ENCODE data around the gene FBXO9.

FBXO9 gene

DNA sequence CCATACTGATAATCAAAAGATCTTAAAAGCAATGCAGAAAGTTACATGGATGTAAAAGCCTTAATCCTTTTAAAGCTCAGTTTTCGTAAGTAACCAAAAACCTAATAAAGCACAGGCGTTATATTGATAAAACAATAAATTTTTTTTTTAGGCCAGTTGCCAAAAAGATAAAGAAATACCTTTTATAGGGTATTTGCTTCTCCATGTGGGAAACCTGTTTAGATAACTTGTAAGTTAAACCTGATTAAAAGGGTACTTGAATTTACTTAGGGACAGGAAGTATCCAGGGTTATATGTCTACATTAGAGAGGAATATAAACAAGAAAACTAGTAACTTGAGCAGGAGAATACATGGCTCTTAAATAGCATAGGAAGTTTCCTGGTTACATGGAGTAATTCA lies 21.1 kb downstream of the FBXO9 start:
- no peak for DNase-seq (ENCODE audit: low read depth in 2 of 2, low spot score in 1 of 2)

GRCh38 chr6:53089948-53090347 lies 24.7 kb downstream of the FBXO9 start:
- no peak for DNase-seq (ENCODE audit: low read depth in 2 of 2, low spot score in 1 of 2)

GRCh38 chr6:53090576-53090975 lies 25.4 kb downstream of the FBXO9 start:
- no peak for DNase-seq (ENCODE audit: low read depth in 2 of 2, low spot score in 1 of 2)

GRCh38 chr6:53095270-53095669 lies 30.1 kb downstream of the FBXO9 start:
- no peak for DNase-seq (ENCODE audit: low read depth in 2 of 2, low spot score in 1 of 2)

- DNase-seq (ENCODE audit: low read depth in 2 of 2, low spot score in 1 of 2): no peak
These were observed 30.5 kb downstream of the FBXO9 start for GRCh38 chr6:53095716-53096115.

DNA sequence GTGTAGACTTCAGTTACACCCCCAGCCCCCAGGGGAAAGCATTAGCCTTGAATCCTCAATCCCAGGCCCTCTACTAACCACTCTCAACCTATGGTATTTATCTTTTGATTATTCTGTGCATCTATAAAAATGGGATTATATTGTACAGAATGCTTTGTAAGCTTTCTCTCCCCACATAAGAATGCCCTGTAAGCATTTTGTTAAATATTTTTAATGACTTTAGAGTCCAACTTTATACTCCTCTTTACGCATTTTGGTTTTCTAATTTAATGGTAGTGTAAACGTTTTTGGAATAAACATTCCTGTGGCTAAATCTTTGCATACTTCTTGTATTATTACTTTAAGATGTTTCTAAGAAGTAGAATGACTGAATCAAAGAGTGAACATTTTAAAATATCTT lies 35.4 kb downstream of the FBXO9 start:
- DNase-seq (ENCODE audit: low read depth in 2 of 2, low spot score in 1 of 2): no peak

DNA sequence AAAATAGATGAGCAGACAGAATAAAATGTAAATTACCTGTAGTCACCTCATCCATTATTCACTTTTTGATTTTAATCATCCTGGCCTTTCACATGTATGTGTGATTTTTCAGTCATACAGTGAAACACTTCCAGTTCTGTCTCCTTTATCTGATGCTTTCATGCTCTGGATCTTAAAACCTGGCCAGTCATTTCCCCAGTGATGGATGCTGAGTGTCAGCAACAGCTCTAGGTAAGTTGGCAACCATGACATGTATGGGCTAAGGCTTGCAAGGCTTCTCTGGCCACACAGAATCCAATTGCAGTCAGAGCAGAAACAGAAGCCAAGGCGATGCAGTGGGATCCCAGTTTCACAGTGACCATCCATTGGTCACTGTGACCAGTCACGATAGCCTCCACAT lies 35.8 kb downstream of the FBXO9 start:
- DNase-seq (ENCODE audit: low read depth in 2 of 2, low spot score in 1 of 2): no peak

DNA sequence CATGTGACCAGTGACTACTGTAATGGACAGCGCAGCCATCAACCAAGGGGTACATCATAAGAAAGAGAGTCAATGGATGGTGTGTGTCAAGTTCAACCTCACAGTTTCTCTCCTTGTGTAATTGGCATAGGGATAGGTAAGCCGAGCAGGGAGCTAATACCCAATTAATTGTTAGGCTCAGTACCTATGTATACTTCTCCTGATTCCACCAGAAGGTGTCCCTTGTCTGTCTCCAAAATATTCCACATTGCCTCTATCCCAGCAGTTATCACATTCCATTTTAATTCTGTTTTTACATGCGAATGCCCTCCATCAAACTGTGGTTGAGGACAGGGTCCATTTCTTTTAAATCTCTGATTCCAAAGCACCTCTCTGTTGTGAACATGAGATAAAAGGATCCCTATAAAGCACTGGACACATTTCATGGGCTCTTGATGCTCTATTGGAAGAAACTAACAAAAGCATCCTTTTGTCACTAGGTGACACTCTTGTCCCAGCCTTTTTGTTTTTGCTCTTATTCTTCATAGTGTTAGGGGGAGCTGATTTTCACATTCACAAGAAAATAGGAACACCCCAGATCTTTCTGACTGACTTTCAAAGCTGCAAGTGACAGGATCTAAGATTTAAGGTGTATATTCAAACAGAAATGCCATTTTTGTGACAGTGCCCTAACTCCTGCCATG lies 38.9 kb downstream of the FBXO9 start:
- no peak for DNase-seq (ENCODE audit: low read depth in 2 of 2, low spot score in 1 of 2)

DNA sequence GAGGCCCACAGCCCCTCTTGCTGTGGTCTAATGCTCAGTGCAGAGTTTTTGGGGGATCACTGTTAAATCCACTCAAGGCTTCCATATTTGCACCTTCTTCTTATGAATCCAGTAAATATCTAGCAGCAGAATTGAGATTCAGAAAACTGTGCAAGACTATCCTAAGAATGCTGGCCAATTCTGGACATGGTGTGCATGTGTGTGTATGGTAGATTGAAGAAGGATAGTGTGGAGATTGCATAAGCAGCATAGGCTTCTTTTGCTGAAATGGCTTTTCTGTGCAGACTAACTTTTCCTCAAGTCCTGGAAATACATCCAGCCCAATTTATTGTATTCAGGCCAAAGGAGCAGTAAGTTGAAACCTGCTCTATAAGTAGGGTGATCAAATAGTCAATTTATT lies 39.7 kb downstream of the FBXO9 start:
- DNase-seq (ENCODE audit: low read depth in 2 of 2, low spot score in 1 of 2): no peak

DNA sequence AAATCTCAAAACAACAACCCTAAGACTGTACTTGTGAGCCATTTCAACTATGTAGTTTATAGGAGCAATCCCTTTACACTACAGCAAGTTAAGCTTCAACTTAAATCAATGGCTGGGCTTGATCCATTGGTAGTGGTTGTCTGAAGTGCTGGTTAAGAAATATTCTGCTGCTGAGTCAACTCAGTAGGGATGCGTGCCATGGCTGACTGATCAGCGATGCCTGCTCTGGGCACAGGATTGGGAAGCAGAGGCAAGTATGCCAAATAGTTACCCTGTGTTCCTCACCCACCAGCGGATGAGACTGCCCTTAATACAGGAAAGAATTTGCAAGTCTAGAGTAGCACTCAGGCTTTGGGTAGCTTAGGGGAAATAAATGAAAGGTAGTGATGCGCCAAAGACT lies 41.9 kb downstream of the FBXO9 start:
- DNase-seq (ENCODE audit: low read depth in 2 of 2, low spot score in 1 of 2): no peak

DNA sequence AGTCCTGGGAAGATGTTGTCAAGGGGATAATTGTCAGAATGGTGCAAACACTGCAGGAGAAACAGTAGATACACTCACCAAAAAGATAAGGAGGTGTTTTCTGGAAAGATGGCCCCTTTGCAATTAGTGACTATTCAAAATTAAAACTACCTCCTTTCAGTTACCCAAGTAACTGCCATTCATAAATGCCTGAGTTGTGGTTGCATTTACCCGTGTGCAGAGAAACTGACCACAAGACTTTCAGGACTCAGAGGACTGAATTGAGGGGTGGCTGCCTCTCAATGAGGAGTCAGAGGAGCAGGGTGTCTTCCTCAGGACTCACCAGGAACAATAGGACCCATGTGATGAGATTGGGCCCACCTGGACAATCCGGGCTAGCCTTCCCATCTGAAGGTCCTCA lies 44.4 kb downstream of the FBXO9 start:
- no peak for DNase-seq (ENCODE audit: low read depth in 2 of 2, low spot score in 1 of 2)

DNA sequence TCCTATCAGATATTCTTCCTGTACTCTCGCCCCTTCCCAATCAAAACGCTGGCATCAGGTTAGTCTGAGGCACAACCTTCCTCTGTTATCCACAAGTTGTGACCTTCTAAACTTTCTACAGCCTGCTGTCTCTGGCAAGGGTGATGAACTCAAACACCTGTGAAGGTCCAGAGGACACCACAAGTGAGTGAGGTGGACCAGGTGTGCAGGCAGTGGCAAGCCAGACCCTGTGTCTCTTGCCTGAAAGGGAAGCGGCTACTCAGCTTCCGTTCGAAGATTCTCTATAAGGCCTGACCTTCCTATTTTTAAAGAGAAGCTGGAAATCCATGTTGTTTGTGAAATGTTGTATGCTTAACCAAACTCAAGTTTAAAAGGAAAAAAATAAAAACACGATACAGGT lies 46.7 kb downstream of the FBXO9 start:
- DNase-seq (ENCODE audit: low read depth in 2 of 2, low spot score in 1 of 2): no peak

- no peak for DNase-seq (ENCODE audit: low read depth in 2 of 2, low spot score in 1 of 2)
These were observed 47.2 kb downstream of the FBXO9 start for GRCh38 chr6:53112404-53112803.

- DNase-seq (ENCODE audit: low read depth in 2 of 2, low spot score in 1 of 2): no peak
These were observed 47.7 kb downstream of the FBXO9 start for GRCh38 chr6:53112871-53113270.

GRCh38 chr6:53113742-53114141 lies 48.5 kb downstream of the FBXO9 start:
- no peak for DNase-seq (ENCODE audit: low read depth in 2 of 2, low spot score in 1 of 2)

GRCh38 chr6:53115113-53115512 lies 49.9 kb downstream of the FBXO9 start:
- no peak for DNase-seq (ENCODE audit: low read depth in 2 of 2, low spot score in 1 of 2)

DNA sequence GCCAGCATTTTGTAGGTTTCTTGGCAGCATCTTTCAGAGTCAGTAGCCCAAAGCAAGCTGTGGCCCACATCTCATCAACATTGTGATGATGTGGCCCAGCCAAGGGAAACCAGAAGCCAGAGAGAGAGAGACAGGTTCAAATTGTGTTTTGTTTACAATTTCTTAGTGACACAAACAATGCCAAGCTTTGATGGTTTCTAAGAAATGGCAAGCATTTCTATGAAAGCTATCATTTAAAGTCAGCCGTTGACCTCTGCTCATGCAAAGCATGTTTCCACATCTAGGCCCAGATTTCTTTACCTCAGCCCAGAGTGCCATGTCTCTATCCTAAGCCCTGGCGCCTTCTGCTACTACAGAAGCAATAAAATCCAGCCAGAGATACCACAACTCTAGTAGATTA lies 50.5 kb downstream of the FBXO9 start:
- DNase-seq (ENCODE audit: low read depth in 2 of 2, low spot score in 1 of 2): no peak

GRCh38 chr6:53119349-53119748 lies 54.1 kb downstream of the FBXO9 start:
- no peak for DNase-seq (ENCODE audit: low read depth in 2 of 2, low spot score in 1 of 2)

- DNase-seq (ENCODE audit: low read depth in 2 of 2, low spot score in 1 of 2): no peak
These were observed 54.7 kb downstream of the FBXO9 start for GRCh38 chr6:53119772-53120409.

GRCh38 chr6:53124131-53124800 lies 59.1 kb downstream of the FBXO9 start:
- no peak for DNase-seq (ENCODE audit: low read depth in 2 of 2, low spot score in 1 of 2)

GRCh38 chr6:53125276-53125675 lies 60.1 kb downstream of the FBXO9 start:
- DNase-seq (ENCODE audit: low read depth in 2 of 2, low spot score in 1 of 2): no peak

DNA sequence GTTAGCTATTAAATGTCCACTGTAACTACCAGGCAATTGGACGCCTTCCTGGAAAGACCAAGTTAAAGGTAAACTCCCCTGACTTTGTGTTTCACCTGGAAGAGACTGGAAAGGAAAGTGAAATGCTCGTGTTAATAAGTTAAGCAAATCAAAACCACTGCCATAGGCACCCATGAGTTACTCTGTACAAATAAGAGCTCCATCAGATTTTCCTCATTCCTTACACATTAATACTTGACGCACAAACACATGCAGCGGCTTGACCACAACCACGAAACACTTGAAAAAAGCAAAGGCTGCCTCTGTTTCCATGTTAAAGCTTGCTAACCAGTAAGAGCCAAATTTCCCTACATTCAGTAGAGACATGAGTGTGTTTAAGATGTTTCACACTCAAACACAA lies 63.6 kb downstream of the FBXO9 start:
- DNase-seq (ENCODE audit: low read depth in 2 of 2, low spot score in 1 of 2): no peak
